ENCODE results near the gene C20orf144. TPM values are rescaled to one million over a fixed set of nuclear protein-coding genes. Genes with fewer than 3 reads are reported as not detected.
A peak's percentile ranks its signal among the peaks of the same experiment; 100 is the strongest.
"Not testable (repeated sequence)": the region's sequence is repeated elsewhere in the genome, so short reads cannot be mapped to it uniquely, and the experiment has no call there.

C20orf144 gene
- total and polyA plus RNA-seq, 2 donors: 0.03 TPM; not detected in 1

DNA sequence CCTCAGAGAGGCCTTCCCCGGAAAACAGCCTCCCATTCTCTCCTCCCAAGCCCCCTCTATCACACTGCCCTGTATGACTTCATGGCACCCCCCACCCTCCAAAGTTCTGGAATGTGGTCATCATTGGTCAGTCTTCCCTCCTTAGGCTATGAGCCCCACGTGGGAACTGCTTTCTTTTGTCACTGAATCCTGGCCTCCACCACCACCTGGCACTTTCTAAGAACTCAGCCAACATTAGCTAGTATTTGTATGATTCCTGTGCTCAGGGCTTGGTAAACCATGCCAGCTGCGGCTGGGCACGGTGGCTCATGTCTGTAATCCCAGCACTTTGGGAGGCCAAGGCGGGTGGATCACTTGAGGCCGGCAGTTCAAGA lies 32.5 kb downstream of the C20orf144 start:
- Histone ChIP-seq H3K4me3 (ENCODE audit: low read depth, low read length) (no peak overlapping the region), H3K27ac (ENCODE audit: low read depth) (no peak overlapping the region), H3K4me1 (ENCODE audit: insufficient read depth) (no peaks in the 10 kb centered on the region), H3K36me3 (ENCODE audit: insufficient read depth) (no peaks in the 10 kb centered on the region)
- no peak for DNase-seq (ENCODE audit: extremely low spot score)
- WGBS: 60% methylated on average over 6 of the region's 6 CpGs

DNA sequence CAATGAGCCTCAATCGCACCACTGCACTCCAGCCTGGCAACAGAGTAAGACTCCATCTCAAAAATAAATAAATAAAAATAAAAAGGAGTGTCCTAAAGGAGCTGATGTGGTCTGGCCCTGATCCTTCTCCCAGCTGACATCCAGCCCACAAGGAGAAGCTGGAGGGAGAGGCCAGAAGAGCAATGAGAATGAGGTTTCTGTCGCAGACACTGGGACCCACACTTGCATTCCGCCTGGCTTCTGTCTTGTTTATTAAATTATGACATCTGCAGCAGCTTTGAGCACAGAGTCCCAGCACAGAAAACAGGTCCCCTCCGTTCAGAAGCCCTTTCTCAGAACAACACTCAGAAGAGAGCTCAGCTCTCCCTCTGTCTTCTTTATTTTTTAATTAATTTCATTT lies 34.3 kb downstream of the C20orf144 start:
- H3K27ac ChIP-seq (ENCODE audit: low read depth): no peak overlapping the region

DNA sequence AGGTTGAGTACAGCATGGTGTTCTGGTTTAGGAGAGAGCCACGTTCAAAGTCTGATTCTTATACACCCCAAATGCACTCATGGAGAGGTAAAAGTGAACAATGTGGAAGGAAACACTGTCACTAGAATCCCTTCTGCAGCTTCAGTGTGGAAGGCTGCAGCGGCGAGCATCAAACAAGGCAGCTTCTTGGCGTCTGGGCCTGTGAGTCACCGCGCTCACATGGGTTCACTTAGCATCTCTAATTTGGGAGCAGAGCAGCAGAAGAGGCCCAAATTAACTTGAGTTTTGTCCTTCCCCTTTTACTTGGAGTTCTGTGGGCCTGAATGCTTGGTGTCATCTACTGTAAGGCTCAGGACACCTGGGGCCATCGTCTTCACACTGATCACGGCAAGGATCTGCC lies 35.0 kb downstream of the C20orf144 start:
- Histone ChIP-seq H3K4me1 (ENCODE audit: insufficient read depth) (no peaks in the 10 kb centered on the region), H3K27ac (ENCODE audit: low read depth) (no peak overlapping the region), H3K4me3 (ENCODE audit: low read depth, low read length) (no peak overlapping the region), H3K36me3 (ENCODE audit: insufficient read depth) (no peaks in the 10 kb centered on the region)
- no peak for DNase-seq (ENCODE audit: extremely low spot score)
- WGBS: 51% methylated on average over 8 of the region's 8 CpGs

More for the DNA sequence above, 34.3 kb downstream of the C20orf144 start:
- DNase-seq (ENCODE audit: extremely low spot score): no peak
- Histone ChIP-seq H3K36me3 (ENCODE audit: insufficient read depth) (no peaks in the 10 kb centered on the region), H3K4me1 (ENCODE audit: insufficient read depth) (no peaks in the 10 kb centered on the region), H3K4me3 (ENCODE audit: low read depth, low read length) (no peak overlapping the region)
- WGBS: 50% methylated on average over 4 of the region's 4 CpGs

DNA sequence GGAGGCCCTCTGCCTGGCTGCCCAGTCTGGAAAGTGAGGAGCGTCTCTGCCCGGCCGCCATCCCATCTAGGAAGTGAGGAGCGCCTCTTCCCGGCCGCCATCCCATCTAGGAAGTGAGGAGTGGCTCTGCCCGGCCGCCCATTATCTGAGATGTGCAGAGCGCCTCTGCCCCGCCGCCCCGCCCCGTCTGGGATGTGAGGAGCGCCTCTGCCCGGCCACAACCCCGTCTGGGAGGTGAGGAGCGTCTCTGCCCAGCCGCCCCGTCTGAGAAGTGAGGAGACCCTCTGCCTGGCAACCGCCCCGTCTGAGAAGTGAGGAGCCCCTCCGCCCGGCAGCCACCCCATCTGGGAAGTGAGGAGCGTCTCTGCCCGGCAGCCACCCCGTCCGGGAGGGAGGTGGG lies 36.8 kb downstream of the C20orf144 start:
- DNase-seq (ENCODE audit: extremely low spot score); H3K4me3 ChIP-seq (ENCODE audit: low read depth, low read length); H3K27ac ChIP-seq (ENCODE audit: low read depth); H3K36me3 ChIP-seq (ENCODE audit: insufficient read depth); H3K4me1 ChIP-seq (ENCODE audit: insufficient read depth): not testable (repeated sequence)
- 92% methylated on average over 18 of the region's 27 CpGs for WGBS

DNA sequence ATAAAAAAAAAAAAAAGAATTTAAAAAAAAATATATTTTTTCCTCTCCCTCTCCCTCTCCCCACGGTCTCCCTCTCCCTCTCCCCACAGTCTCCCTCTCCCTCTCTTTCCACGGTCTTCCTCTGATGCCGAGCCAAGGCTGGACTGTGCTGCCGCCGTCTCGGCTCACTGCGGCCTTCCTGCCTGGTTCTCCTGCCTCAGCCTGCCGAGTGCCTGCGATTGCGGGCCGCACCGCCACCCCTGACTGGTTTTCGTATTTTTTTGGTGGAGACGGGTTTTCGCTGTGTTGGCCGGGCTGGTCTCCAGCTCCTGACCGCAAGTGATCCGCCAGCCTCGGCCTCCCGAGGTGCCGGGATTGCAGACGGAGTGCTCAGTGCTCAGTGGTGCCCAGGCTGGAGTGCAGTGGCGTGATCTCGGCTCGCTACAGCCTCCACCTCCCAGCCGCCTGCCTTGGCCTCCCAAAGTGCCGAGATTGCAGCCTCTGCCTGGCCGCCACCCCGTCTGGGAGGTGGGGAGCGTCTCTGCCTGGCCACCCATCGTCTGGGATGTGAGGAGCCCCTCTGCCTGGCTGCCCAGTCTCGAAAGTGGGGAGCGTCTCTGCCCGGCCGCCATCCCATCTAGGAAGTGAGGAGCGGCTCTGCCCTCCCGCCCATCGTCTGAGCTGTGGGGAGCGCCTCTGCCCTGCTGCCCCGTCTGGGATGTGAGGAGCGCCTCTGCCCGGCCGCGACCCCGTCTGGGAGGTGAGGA lies 38.7 kb downstream of the C20orf144 start:
- 90% methylated on average over 41 of the region's 45 CpGs for WGBS
- not testable (repeated sequence) for H3K36me3 ChIP-seq (ENCODE audit: insufficient read depth); H3K4me1 ChIP-seq (ENCODE audit: insufficient read depth); H3K4me3 ChIP-seq (ENCODE audit: low read depth, low read length); DNase-seq (ENCODE audit: extremely low spot score); H3K27ac ChIP-seq (ENCODE audit: low read depth)

DNA sequence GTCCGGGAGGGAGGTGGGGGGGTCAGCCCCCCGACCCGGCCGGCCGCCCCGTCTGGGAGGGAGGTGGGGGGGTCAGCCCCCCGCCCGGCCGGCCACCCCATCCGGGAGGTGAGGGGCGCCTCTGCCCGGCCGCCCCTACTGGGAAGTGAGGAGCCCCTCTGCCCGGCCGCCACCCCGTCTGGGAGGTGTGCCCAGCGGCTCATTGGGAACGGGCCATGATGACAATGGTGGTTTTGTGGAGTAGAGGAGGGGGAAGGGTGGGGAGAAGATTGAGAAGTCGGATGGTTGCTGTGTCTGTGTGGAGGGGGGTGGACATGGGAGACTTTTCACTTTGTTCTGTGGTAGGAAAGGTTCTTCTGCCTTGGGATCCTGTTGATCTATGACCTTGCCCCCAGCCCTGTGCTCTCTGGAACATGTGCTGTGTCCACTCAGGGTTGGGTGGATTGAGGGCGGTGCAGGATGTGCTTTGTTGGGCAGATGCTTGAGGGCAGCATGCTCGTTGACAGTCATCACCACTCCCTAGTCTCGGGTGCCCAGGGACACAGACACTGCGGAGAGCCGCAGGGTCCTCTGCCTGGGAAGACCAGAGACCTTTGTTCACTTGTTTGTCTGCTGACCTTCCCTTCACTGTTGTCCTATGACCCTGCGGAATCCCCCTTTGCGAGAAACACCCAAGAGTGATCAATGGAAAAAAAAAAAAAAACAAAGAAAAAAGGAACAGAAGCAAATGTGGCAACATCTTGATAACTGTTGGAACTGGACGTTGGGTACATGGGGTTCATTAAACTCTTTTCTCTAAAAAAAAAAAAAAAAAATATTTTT lies 39.7 kb downstream of the C20orf144 start:
- DNase-seq (ENCODE audit: extremely low spot score): no peak
- Histone ChIP-seq H3K27ac (ENCODE audit: low read depth) (no peak overlapping the region), H3K4me3 (ENCODE audit: low read depth, low read length) (no peak overlapping the region), H3K4me1 (ENCODE audit: insufficient read depth) (no peaks in the 10 kb centered on the region), H3K36me3 (ENCODE audit: insufficient read depth) (no peaks in the 10 kb centered on the region)
- 83% methylated on average over 21 of the region's 27 CpGs for WGBS

DNA sequence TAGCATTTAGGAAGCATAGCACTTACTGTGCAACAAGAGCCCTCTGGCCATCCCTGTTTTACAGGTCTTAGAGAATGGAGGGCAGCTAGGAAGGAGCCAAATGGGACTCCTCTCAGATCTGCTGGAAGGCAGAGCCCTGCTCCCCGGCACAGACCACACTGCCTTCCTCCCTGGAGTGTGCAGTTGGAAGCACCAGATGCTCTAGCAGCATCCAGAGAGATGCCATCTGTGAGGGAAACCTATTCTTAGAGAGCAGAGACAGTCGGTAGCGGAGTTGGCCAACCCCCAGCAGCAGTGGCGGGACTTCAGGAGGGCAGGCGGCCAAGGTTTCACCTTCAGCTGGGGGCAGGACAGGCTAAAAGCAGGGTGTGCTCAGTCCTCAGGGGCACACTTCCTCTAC lies 40.7 kb downstream of the C20orf144 start:
- no peaks in the 10 kb centered on the region for H3K4me1 ChIP-seq (ENCODE audit: insufficient read depth)
- WGBS: 34% methylated on average over 5 of the region's 5 CpGs
- H3K4me3 ChIP-seq (ENCODE audit: low read depth, low read length): no peak overlapping the region
- H3K36me3 ChIP-seq (ENCODE audit: insufficient read depth): no peaks in the 10 kb centered on the region
- H3K27ac ChIP-seq (ENCODE audit: low read depth): no peak overlapping the region
- no peak for DNase-seq (ENCODE audit: extremely low spot score)

DNA sequence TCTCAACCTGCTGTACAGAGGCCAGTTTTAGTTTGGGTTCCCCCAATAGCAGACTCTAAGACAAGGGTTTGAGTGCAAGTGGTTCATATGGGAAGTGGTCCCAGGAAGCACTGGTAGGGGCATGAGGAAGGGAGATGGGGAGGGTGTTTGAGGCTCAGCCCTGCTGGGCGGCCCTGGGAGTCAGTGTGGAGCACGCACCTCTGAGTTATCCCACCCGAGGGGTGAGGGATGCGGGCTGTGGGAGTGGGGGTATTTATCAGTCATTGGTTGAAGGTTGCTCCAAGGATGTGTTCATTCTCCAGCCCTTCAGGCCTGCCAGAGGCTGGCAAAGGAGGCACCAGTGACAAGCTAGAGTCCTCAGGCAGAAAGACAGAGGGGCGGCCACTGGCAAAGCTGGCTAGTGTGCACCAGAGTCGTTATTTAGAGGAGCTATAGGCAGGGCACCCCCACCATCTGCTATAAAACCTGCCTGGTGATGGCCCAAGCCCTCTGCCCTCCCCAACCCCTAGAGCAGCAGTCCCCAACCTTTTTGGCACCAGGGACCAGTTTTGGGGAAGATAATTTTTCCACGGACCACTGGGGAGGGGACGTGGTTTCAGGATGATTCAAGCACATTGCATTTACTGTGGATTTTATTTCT lies 41.5 kb downstream of the C20orf144 start:
- Histone ChIP-seq H3K4me1 (ENCODE audit: insufficient read depth) (no peaks in the 10 kb centered on the region), H3K27ac (ENCODE audit: low read depth) (no peak overlapping the region), H3K4me3 (ENCODE audit: low read depth, low read length) (no peak overlapping the region), H3K36me3 (ENCODE audit: insufficient read depth) (no peaks in the 10 kb centered on the region)
- DNase-seq (ENCODE audit: extremely low spot score): no peak
- 90% methylated on average over 8 of the region's 8 CpGs for WGBS

DNA sequence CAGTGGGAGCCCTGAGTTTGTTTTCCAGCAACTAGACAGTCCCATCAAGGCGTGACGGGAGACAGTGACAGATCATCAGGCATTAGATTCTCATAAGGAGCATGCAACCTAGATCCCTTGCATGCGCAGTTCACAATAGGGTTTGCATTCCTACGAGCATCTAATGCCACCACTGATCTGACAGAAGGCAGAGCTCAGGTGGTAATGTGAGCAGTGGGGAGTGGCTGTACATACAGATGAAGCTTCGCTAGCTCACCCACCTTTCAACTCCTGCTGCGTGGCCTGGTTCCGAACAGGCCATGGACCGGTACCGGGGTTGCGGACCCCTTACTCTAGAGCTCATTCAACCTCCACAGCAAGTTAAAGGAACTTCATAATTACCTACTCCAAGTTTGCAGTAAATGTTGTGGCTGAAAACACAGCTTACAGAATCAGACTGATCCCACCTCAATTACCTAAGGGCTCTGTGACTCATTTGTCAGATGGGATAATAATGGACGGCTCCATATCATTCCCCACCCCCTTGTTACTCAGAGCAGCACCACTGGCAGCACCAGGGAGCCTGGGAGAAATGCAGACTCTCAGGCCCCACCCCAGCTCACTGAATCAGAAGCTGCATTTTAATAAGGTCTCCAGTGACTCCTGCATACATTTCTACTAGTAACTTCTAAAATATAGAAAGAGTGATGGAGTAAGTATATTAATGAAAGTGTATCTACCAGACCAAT lies 42.2 kb downstream of the C20orf144 start:
- H3K36me3 ChIP-seq (ENCODE audit: insufficient read depth): no peaks in the 10 kb centered on the region
- H3K27ac ChIP-seq (ENCODE audit: low read depth): no peak overlapping the region
- DNase-seq (ENCODE audit: extremely low spot score): no peak
- H3K4me3 ChIP-seq (ENCODE audit: low read depth, low read length): no peak overlapping the region
- 92% methylated on average over 11 of the region's 11 CpGs for WGBS
- H3K4me1 ChIP-seq (ENCODE audit: insufficient read depth): no peaks in the 10 kb centered on the region

DNA sequence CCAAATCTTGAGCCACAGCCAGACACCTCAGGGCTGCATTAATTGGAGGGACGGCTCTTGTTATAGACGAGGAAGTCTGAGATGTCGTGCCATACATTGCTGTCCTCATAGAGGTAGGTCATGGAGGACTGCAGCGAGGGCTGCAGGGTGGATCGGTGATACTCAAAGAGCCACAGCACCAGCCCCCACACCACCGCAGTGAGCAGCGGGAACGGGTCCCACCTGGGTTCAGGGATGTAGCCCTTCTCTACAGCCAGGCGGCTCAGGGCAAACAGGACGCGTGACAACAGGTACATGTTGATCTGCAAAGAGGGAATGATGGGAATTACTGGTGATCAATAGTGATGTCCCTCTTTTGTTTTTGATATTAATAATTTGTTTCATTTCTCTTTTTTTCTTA lies 45.5 kb downstream of the C20orf144 start:
- WGBS: 90% methylated on average over 11 of the region's 11 CpGs
- no peak overlapping the region for H3K27ac ChIP-seq (ENCODE audit: low read depth)
- no peak overlapping the region for H3K4me3 ChIP-seq (ENCODE audit: low read depth, low read length)
- no peaks in the 10 kb centered on the region for H3K36me3 ChIP-seq (ENCODE audit: insufficient read depth)
- DNase-seq (ENCODE audit: extremely low spot score): no peak
- H3K4me1 ChIP-seq (ENCODE audit: insufficient read depth): no peaks in the 10 kb centered on the region

DNA sequence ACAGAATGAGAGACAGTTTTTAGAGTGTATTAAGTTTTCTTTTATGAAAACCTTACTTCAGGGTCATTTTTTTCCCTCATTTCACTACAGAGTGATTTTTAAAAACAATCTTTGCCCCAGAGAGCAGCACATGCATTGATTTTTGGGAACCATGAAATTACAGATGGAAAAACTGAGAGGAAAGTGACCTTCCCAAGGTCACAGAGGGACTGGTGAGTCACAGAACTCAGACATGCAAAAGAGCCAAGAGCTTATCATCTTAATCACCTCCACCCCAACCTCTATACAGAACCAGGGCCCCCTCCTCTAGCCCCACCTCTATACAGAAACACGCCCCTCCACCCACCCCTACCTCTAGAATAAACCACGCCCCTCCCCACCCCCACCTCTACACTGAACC lies 47.3 kb downstream of the C20orf144 start:
- no peaks in the 10 kb centered on the region for H3K36me3 ChIP-seq (ENCODE audit: insufficient read depth)
- 80% methylated on average over 2 of the region's 2 CpGs for WGBS

DNA sequence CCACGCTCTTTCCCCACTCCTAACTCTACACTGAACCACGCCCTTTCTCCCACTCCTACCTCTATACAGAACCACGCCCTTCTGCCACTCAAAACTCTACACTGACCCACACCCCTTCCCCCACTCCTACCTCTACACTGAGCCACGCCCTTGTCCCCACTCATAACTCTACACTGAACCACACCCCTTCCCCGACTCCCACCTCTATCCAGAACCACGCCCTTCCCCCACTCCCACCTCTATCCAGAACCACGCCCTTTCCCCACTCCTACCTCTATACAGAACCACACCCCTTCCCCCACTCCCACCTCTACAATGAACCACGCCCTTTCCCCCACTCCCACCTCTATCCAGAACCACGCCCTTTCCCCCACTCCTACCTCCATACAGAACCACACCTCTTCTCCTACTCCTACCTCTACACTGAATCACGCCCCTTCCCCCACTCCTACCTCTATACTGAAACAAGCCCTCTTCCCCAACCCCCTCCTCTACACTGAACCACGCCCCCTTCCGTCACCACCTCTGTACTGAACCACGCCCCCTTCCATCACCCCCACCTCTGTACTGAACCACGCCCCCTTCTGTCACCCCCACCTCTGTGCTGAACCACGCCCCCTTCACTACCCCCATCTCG lies 47.9 kb downstream of the C20orf144 start:
- H3K27ac ChIP-seq (ENCODE audit: low read depth): peak overlapping the region; percentile 15
- no peaks in the 10 kb centered on the region for H3K36me3 ChIP-seq (ENCODE audit: insufficient read depth)
- no peak for DNase-seq (ENCODE audit: extremely low spot score)
- no peak overlapping the region for H3K4me3 ChIP-seq (ENCODE audit: low read depth, low read length)
- WGBS: 83% methylated on average over 16 of the region's 16 CpGs
- no peaks in the 10 kb centered on the region for H3K4me1 ChIP-seq (ENCODE audit: insufficient read depth)

More for the DNA sequence above, 47.3 kb downstream of the C20orf144 start:
- H3K4me1 ChIP-seq (ENCODE audit: insufficient read depth): no peaks in the 10 kb centered on the region
- H3K27ac ChIP-seq (ENCODE audit: low read depth): no peak overlapping the region
- DNase-seq (ENCODE audit: extremely low spot score): no peak
- H3K4me3 ChIP-seq (ENCODE audit: low read depth, low read length): no peak overlapping the region

Data from urinary bladder (tissue), 4 donors.